Epithelial cell of prostate (primary cell): Measurements from ENCODE around the gene CSMD2.

Experiments used
- DNase-seq: peaks from one replicate; pipeline ENCODE4 v3.0.0-alpha.2; 2011; ENCODE audit warnings: low read depth, low spot score
- H3K27ac ChIP-seq: fragments of 450-650 bp; 2 replicates; pipeline ENCODE4 v1.5.1; 2017; ENCODE audit warnings: mild to moderate bottlenecking

The CSMD2 gene

DNA sequence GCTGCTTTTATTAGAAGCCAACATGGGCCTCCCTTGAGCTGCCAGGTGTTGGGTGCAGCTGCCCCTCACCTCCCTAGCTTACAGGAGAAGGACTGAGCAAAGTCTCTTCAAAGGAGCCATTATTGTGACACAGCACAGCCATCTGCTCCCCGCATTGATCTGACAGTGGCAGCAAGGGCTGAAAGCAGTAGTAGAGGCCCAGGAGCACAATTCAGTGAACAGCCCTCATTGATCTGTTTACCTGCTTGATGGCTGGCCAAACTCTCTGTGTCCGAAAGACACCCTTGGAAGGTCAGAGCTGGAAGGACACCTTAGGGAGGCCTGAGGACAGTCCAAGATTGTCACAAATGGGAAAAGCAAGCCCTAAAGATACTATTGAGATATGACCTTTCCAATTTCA, 286.6 kb downstream of the CSMD2 start:
- no peak overlapping the region for H3K27ac ChIP-seq
- DNase-seq: no peak

DNA sequence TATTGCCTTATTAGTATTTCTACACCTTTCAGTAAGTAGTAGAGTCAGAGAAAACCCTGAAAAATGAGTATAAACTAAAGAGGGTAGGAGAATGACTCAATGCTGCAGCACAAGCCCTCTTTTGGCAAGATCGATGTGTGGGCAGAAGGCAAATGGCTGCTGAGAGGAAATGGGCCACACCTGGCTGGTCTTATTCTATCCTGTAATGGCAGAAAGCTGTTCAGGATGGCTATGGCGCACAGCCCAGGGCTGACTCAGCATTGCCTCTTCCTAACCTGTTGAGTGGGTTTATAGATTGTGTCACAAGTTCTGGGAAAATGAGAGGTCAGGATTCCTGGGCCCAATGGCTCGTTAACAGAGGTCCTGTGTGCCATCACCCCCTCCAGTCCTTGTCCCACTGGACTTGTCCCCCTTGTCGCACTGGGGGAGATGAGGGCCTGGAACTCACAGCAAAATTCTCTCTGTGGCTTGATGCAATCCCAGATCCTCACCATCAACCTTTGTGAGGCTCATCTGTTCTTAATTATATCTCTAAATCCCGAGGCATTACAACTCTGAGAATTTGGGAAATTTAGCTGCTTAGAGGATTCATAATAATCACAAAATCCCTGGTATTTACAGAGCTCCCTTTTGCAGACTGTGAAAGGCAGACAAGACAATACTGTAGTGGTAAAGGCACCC, 287.9 kb downstream of the CSMD2 start:
- peak; percentile 54 for DNase-seq
- no peak overlapping the region for H3K27ac ChIP-seq

DNA sequence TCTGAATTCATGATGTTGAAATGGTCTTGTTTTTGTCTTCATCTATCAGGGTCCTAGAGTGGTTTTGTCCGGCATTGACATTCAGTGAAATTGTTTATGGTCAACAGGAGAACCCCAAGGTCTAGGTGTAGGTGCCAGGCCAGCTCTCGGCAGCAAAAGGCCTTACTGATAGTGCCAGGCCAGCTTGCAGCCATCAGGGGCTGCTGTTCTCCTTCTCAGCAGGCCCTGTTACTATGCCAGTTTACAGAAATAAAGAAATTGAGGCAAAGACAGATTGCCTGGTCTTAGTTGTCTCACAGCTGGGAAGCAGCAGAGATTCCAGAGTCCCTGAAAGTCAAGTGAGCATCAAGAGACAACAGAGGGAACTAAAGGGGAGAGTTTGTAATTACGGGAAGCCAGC, 289.2 kb downstream of the CSMD2 start:
- DNase-seq: no peak
- no peak overlapping the region for H3K27ac ChIP-seq

DNA sequence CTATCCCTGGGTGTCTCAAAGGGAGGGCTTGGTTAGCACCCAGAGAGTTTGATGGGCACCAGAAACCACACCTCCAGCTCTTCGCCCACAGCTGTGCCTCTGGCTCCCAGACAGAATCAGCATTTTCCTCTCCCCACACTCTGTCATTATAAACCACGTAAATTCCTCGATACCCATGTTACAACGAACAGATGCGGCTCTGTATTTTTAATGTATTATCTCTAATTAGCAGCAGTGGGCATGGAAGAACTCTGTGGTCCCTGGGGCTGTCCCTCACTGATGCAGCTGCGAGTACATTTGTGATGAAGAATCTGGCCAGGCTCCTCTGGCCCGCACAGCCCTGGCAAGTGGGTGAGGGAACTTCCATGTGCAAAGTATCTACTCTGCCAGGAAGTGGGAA, 290.4 kb downstream of the CSMD2 start:
- no peak for DNase-seq
- no peak overlapping the region for H3K27ac ChIP-seq

DNA sequence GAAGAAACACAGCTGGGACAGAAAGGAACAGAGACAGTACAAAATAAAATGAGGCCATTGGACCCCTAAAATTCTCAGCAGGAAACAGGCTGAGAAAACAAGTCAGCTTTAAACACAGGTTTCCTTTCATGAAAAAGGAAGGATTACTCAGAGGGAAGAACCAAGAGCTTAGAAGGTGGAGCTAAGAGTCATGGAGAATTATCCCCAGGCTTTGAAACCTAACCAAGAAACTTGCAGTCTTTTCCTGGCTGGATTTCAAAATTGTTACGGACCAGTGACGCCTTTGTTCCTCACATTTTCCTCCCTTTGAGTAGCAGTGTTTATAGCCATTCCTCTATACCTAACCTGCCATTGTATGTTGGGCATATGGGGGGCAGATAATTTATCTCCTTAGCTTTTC, 292.3 kb downstream of the CSMD2 start:
- no peak overlapping the region for H3K27ac ChIP-seq
- peak; percentile 20 for DNase-seq

DNA sequence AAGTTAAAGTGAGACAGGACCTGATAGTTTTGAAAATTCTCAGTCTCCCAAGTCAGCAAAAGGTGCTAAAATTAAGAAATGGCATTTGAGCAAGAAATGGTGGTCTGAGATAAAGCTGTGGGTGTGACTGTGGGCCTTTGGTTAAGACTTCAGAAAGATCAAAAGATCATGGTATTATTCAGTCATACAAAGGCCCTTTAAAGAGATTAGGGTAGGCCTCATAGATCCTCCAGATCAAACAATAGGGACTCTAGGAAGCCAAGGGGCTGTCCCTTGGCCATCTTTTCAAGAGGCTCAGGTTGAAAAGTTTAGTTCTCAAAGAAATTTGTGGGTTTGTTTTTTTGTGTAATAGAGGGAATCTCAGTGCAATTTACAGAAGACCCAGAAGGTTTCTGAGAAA, 292.8 kb downstream of the CSMD2 start:
- no peak for DNase-seq

DNA sequence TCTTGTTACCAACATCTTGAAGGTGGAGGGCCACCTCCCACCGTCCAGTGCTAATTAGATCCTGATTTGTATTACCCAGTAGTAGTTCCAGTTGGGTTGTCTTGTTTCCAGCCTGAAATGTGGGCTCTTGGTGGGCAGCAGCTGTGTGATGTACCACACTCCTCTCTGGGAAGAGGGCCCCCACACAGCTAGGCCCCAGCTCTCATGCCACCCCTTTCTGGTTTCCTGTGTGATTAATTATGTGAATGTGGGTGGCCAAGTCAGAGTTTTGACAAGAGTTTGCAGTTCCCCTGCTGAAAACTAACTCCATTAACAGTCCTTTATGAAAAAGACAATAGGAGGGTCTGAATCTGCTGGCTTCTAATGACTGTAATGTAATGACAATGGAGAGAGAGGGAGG, 297.3 kb downstream of the CSMD2 start:
- DNase-seq: no peak
- H3K27ac ChIP-seq: no peak overlapping the region

More for the DNA sequence above, 292.8 kb downstream of the CSMD2 start:
- no peak overlapping the region for H3K27ac ChIP-seq

DNA sequence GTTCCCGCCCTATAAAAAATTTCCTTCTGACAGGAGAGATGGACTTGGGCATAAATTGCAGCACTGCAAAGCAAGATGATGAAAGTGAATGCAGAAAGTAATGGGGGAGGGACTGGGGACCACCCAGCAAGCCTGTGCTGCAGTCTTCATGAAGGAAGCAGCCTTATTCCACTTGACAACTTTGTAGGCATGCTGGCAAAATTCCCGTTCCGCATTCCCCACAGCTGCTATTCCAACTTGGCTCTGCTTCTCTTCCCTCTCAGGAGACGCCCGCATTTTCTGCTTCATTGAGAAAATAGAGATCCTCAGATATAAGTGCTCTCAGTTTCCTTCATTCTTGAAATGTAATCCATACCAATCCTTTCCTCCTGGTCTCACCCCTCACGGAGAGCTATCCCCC, 298.7 kb downstream of the CSMD2 start:
- H3K27ac ChIP-seq: no peak overlapping the region
- no peak for DNase-seq

DNA sequence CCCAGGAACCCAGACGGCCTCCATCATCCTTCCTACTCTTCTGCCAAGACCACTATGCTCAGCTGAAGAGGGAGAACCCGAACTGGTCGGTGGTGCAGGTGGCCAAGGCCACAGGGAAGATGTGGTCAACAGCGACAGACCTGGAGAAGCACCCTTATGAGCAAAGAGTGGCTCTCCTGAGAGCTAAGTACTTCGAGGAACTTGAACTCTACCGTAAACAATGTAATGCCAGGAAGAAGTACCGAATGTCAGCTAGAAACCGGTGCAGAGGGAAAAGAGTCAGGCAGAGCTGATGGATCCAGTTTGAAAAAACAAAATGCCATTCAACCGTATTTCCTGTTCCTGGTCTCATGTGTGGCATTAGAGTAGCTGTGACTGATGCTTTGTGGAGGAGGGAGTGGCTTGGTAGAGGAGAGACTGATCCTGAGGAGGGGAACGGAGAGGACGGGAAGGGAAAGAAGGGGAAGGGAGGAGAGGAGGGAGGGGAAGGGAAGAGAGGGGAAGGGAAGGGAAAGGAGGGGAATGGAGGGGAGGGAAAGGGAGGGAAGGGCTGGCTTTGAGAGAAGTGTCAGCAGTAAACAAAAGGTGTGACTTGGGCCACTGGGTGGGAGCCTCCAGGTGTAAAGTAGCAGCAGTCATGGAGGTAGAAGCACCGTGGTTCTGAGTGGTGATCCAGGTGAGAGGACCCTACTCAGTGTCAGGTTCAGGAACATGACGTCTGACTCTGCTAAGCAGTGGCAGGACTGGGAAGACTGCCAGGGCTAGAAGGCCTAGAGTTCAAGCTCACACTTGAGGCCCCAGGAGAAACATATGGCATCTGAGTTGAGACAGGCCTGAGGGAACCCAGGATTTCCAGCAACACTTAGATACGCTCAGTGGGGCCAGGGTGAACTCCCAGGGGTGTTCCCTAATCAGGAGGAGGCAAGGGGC, 300.3 kb downstream of the CSMD2 start:
- no peak for DNase-seq
- H3K27ac ChIP-seq: no peak overlapping the region

DNA sequence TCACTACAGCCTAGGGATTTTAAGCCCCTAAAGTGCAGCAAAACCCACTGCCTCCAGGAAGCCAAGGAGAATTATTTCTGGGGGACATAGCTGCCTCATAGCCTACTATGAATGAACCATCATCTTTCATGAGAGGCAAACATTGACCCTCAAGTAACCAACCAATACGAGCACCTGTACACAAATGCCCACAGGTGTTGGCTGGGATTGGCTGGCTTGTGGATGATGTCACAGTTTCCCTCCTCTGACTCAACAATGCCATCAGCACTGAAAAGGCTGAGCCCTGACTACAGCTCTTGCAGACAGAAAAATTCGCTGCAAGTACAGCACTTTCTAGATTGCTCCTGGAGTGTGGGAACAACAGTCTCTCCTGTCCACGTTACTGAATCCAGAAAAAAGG, 301.3 kb downstream of the CSMD2 start, which contains the start of gene HMGB4:
TSS of gene HMGB4 (plus strand) at position 301 of the 400 bp plus-strand sequence. CDS start 113 bp downstream, outside the sequence.
- no peak for DNase-seq
- H3K27ac ChIP-seq: no peak within 1 kb of the TSS

DNA sequence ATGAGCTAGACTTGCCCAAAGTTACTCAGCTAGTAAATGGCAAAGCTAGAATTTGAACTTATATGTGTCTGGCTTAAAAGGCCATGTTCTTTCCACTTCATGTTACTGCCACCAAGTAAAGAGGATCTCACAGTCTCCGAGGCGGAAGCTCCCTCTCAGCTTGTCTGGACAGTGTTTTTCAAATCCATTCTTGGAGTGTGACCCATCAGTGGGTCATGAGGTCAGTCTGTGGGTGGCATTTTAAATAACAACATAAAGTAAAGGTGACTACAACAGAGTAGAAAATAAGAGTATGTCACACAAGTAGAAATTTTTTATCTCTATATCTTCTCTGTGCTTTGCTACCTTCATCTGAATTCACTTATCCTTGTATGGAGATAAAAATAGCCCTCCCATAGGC, 304.4 kb downstream of the CSMD2 start:
- DNase-seq: no peak
- no peak overlapping the region for H3K27ac ChIP-seq

DNA sequence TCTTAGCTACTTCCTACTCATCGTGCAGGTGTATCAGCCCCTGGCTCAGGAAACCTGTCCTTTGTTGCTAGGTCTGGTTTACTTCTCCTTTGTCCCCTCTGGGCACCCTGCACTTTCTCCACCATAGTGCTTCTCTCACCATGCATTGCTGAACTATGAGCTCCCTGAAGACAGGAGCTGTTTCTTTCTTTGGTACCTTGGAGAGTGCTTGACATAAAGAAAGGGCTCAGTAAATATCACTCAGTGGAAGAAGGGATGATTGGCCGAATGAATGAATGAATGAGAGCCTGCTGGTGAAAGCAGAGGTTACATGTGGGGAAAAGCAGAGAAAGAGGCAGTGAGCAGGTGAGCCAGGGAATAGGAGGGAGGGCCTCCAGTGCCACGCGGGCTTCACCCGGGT, 310.9 kb downstream of the CSMD2 start:
- DNase-seq: no peak
- no peak overlapping the region for H3K27ac ChIP-seq

DNA sequence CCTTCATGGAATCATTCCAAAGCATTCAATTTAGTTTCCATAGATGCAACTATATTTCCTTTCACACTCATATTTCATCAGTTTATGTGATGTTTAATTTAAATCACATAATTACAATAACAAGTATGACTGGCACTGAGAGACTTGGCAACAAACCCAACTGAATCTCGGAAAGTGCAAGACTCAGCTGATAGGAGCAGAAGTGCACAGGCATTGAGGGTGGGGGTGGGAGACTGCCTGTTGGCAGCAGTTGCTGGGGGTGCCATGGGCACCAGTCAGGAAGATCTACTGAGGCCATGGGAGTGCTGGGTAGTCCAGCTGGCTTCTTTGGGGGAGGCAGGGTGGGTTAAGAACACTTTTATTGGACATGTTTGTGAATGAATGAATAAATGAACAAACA, 311.6 kb downstream of the CSMD2 start:
- no peak overlapping the region for H3K27ac ChIP-seq
- no peak for DNase-seq

DNA sequence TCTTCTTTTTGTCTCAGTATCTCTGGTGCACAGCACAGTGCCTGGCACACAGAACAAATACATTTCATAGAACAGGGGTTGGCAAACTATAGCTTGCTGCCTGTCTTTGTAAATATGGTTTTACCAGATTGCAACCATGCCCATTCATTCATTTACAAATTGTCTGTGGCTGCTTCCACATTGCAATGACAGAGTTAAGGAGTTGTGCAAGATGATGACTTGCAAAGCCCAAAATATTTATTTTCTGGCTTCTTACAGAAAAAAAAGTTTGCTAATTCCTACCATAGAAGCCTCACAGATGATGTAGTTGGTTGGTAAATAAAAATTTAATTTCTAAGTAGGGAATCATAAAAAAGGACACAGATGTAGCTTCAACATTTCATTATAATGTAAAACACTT, 312.3 kb downstream of the CSMD2 start:
- no peak overlapping the region for H3K27ac ChIP-seq
- DNase-seq: no peak

DNA sequence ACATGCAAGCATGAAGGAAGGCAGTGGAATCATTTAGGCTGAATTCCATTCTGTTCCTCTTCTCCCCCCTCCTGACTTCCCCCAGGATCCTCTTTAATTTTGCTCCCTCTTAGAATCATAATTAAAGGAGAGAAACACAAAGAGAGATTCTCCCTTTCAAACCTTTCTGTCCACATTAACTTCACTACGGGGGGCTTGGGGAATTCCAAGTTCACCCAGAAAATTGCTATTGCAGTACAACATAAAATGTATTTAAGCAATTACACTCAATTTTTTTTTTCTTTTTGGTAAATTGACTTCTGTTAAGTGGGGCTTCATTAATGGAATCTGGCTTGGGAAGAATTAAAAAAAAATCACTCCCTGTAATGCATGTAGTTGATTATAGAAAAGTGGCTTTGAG, 314.5 kb downstream of the CSMD2 start:
- DNase-seq: no peak
- no peak overlapping the region for H3K27ac ChIP-seq

DNA sequence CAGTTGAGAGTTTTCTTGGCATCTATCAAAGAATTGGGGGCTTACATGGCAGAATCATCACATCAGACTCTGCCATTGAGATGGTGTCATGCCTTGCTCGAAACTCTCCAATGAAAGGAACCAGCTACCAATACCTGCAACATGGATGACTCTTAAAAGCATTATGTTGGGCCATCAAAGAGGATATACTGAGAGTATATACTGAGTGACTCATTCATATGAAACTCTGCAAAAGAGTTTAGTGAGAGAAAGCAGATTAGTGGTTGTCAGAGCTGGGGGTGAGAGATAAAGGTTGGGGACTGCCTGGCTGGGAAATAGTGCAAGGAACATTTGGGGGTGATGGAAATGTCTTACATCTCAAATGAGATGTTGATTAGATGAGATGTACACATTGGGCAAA, 315.8 kb downstream of the CSMD2 start:
- H3K27ac ChIP-seq: no peak overlapping the region
- no peak for DNase-seq

DNA sequence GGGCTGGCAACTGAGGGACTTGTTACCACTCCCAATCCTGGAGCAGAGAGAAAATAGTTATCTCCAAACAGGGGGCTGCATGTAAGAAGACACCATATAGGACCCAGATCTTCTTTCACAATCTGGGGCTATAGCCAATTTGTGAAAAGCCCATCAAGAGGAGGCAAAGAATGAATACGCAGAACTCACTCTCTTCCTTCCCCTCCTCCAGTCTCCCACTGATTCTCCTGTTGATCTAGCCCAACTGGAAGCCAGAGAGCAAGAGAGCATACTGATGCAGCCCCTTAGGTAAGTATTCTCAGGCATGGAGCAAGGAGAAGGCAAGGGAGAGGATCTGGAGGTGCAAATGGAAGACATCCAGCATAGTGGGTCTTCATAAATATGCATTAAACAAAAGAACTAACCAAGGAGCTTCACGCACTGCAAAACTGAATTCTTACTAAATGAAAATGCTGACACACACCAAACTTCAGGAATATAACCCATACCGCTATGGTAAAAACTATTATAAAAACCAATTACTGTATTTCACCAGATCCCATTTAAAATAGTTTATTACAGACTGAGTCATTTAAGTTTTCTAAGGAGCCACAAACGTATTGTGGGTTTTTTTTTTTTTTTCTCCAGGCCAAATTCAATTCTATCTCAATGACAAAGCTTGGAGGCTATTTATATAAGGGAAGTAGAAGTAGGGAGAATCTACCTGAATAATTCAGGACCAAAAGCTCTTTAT, 316.7 kb downstream of the CSMD2 start:
- DNase-seq: no peak
- no peak overlapping the region for H3K27ac ChIP-seq

DNA sequence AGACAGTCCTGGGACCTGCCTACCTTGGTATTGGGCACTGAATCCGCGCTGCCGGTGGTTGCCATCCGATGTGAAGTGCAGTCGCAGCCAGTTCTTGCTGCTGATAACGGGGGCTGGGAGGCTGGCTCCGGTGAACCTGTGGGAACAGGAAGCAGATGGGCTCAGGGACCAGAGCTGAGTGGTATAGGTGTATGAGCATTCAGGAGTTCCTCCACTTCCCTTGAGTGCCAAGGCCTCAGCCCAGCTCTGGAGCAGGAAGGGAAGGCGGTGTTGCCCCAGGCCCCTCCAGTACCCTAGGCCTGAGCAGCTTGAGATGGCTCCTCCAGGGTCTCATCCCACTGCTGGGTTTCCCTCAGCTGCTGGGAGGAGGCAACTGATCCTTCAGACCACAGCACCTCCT, 318.2 kb downstream of the CSMD2 start:
- no peak overlapping the region for H3K27ac ChIP-seq

DNA sequence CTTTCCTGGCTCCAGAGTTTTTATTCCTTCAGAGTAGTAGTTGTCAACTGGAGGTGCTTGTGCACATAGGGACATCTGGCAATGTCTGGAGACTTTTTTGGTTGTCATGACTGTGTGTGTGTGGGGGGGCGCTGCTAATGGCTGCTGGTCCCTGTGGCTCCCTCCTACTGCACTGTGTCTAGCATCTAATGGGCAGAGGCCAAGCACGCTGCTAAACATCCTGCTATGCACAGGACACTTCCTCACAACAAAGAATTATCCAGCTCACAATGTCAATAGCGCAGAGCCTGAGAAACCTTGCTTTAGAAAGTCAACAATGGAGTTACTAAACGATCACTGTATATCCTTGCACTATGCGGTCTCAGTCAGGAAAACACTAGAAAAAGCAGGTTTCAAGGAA, 320.9 kb downstream of the CSMD2 start:
- H3K27ac ChIP-seq: no peak overlapping the region
- no peak for DNase-seq

More for the DNA sequence above, 318.2 kb downstream of the CSMD2 start:
- no peak for DNase-seq

DNA sequence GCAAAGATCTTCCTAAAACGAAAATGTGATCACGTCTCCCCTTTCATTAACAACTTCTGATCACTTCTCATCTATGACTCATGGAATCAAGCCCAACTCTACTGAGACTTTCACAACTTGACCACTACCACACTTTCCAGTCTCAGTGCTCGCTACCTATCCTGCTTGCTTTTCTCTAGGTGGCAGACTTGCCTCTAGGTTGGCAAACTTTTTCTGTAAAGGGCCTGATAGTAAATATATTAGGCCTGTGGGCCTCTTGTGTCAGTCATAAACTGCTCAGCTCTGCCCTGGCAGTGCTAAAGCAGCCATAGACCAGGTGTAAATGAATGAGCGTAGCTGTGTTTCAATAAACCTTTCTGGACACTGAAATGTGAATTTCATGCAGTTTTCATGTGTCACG, 322.7 kb downstream of the CSMD2 start:
- no peak for DNase-seq
- H3K27ac ChIP-seq: no peak overlapping the region

DNA sequence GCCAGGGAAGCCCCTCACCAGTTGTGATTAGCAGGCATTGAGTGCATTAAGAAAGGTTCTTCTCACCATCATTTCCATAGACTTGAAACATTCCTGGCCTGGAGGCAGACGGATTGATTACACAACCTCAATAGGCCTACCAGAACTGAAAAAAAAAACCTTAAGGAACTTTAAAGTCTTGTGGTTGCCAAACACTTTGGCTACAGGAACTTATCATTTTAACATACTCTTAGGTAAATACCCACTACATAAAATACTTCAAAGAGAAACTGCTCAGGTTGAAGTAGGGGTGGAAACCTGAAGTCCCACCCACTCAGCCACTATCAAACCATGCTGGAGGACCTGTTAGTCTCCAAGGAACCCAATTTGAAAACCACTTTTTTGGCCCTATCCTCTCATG, 323.5 kb downstream of the CSMD2 start:
- DNase-seq: no peak
- H3K27ac ChIP-seq: no peak overlapping the region
